CD4-positive, alpha-beta memory T cell (primary cell): ENCODE measurements around the gene BICC1. TPM values are rescaled to one million over a fixed set of nuclear protein-coding genes. Genes with fewer than 3 reads are reported as not detected.

ENCODE experiments used
- CTCF ChIA-PET: fragments of 350-600 bp; sonication (Branson Sonifier 250); formaldehyde crosslinking; loops from one replicate; lab custom pipeline; 2021; ENCODE audit warnings: inconsistent platforms; ENCODE audit not compliant: partially characterized antibody; lab: Charles Lee
- POLR2A ChIA-PET: fragments of 350-600 bp; sonication (Branson Sonifier 250); formaldehyde crosslinking; loops from one replicate; lab custom pipeline; 2021; ENCODE audit not compliant: partially characterized antibody; lab: Charles Lee
- DNase-seq, 5 donors: peaks; one replicate each; pipeline versions ENCODE4 v3.0.0 to v3.0.0-alpha.2; 2020 to 2022; ENCODE audit warnings: mixed read lengths in 1 of 5
- H3K27ac ChIP-seq: one replicate; pipeline ENCODE4 v1.7.0; 2013; ENCODE audit warnings: low read depth, low read length
- H3K27me3 ChIP-seq: 2 replicates; pipeline ENCODE4 v1.7.0; 2013; ENCODE audit warnings: mild to moderate bottlenecking, low read length, moderate library complexity; ENCODE audit not compliant: insufficient read depth
- H3K36me3 ChIP-seq: 2 replicates; pipeline ENCODE4 v1.7.0; 2013; ENCODE audit warnings: mild to moderate bottlenecking, low read length, moderate library complexity; ENCODE audit not compliant: insufficient read depth
- H3K4me1 ChIP-seq: 2 replicates; pipeline ENCODE4 v1.7.0; 2013; ENCODE audit warnings: mild to moderate bottlenecking, low read length, moderate library complexity; ENCODE audit not compliant: insufficient read depth
- H3K4me3 ChIP-seq, 2 donors: one replicate each; pipeline ENCODE4 v1.7.0; 2013; ENCODE audit warnings: low read length in 2 of 2, mild to moderate bottlenecking in 1 of 2
- H3K9me3 ChIP-seq, 2 donors: one replicate each; pipeline ENCODE4 v1.7.0; 2013; ENCODE audit warnings: low read length in 2 of 2, control low read depth in 1 of 2; ENCODE audit not compliant: control insufficient read depth in 1 of 2
- H3K27ac Mint-ChIP-seq, 7 donors: one replicate each; pipeline ENCODE4 v1.8.0; 2020 to 2021; ENCODE audit warnings: mixed read lengths in 7 of 7, mild to moderate bottlenecking in 6 of 7, inconsistent platforms in 3 of 7, moderate library complexity in 3 of 7
- H3K27me3 Mint-ChIP-seq, 2 donors: one replicate each; pipeline ENCODE4 v1.8.0; 2020 to 2021; ENCODE audit warnings: mixed read lengths in 2 of 2
- H3K36me3 Mint-ChIP-seq, 2 donors: one replicate each; pipeline ENCODE4 v1.8.0; 2020 to 2021; ENCODE audit warnings: mixed read lengths in 2 of 2, inconsistent platforms in 1 of 2, mild to moderate bottlenecking in 1 of 2
- H3K4me1 Mint-ChIP-seq, 4 donors: one replicate each; pipeline ENCODE4 v1.8.0; 2020 to 2021; ENCODE audit warnings: mixed read lengths in 4 of 4, mild to moderate bottlenecking in 1 of 4
- H3K4me3 Mint-ChIP-seq, 8 donors: one replicate each; pipeline ENCODE4 v1.8.0; 2020 to 2021; ENCODE audit warnings: mixed read lengths in 8 of 8, mild to moderate bottlenecking in 7 of 8, moderate library complexity in 6 of 8, inconsistent platforms in 3 of 8
- H3K9me3 Mint-ChIP-seq, 8 donors: one replicate each; pipeline ENCODE4 v1.8.0; 2020 to 2021; ENCODE audit warnings: mixed read lengths in 8 of 8, mild to moderate bottlenecking in 5 of 8, inconsistent platforms in 3 of 8, moderate library complexity in 1 of 8
- intact Hi-C: fragments of 100-400 bp; cut with micrococcal nuclease; formaldehyde crosslinking; loops from one replicate; pipeline ENCODE4 v1.15.1; 2023
- polyA plus RNA-seq, 2 donors: library from polyadenylated mRNA; unstranded; fragments of 300-500 nt; fragmentation: Illumina TruSeq; gene quantifications; one replicate each; pipeline ENCODE4 v1.2.3, GENCODE V29; 2021
- total RNA-seq, 2 experiments: library from RNA; stranded (reverse); gene quantifications; one replicate each; pipeline ENCODE4 v1.2.3, GENCODE V29; 2021

The BICC1 gene
- total and polyA plus RNA-seq, 4 experiments from 2014 or later, result not detected

GRCh38 chr10:58516671-58517070 lies 4.0 kb downstream of the BICC1 start:
- no peak for DNase-seq
- Mint-ChIP-seq H3K36me3 (no peaks in the 10 kb centered on the region), H3K4me3 (no peak overlapping the region), H3K27ac (no peak overlapping the region), H3K27me3 (peaks cover 34 to 39% of the 10 kb centered on the region in 2 donors), H3K9me3 (no peaks in the 10 kb centered on the region), H3K4me1 (peaks cover 6 to 15% (median 9%) of the 10 kb centered on the region in 4 donors)
- Histone ChIP-seq H3K4me3 (no peak overlapping the region), H3K27ac (no peak overlapping the region), H3K27me3 (no peaks in the 10 kb centered on the region), H3K36me3 (no peaks in the 10 kb centered on the region), H3K9me3 (no peaks in the 10 kb centered on the region), H3K4me1 (no peaks in the 10 kb centered on the region)
- ChIA-PET CTCF (no interaction called here), POLR2A (no interaction called here)
- intact Hi-C loops, result no loop called here

GRCh38 chr10:58517081-58517480 lies 4.4 kb downstream of the BICC1 start:
- intact Hi-C loops, result no loop called here
- no peaks in the 10 kb centered on the region for H3K36me3 ChIP-seq
- H3K9me3 ChIP-seq, result no peaks in the 10 kb centered on the region
- Mint-ChIP-seq H3K36me3 (no peaks in the 10 kb centered on the region), H3K27me3 (peaks cover 33 to 41% of the 10 kb centered on the region in 2 donors), H3K27ac (no peak overlapping the region), H3K9me3 (no peaks in the 10 kb centered on the region), H3K4me1 (peaks cover 6 to 14% (median 9%) of the 10 kb centered on the region in 4 donors), H3K4me3 (no peak overlapping the region)
- H3K27ac ChIP-seq, result no peak overlapping the region
- H3K27me3 ChIP-seq, result no peaks in the 10 kb centered on the region
- H3K4me1 ChIP-seq, result no peaks in the 10 kb centered on the region
- no peak overlapping the region for H3K4me3 ChIP-seq
- DNase-seq, result no peak
- CTCF ChIA-PET, result no interaction called here
- POLR2A ChIA-PET, result no interaction called here

- Histone ChIP-seq H3K36me3 (no peaks in the 10 kb centered on the region), H3K27ac (no peak overlapping the region), H3K9me3 (no peaks in the 10 kb centered on the region), H3K4me3 (no peak overlapping the region), H3K4me1 (no peaks in the 10 kb centered on the region), H3K27me3 (no peaks in the 10 kb centered on the region)
- Mint-ChIP-seq H3K27ac (no peak overlapping the region), H3K36me3 (no peaks in the 10 kb centered on the region), H3K9me3 (no peaks in the 10 kb centered on the region), H3K4me3 (no peak overlapping the region), H3K4me1 (peaks cover 2 to 9% (median 5%) of the 10 kb centered on the region in 4 donors), H3K27me3 (peaks cover 32 to 37% of the 10 kb centered on the region in 2 donors)
- intact Hi-C loops, result no loop called here
- POLR2A ChIA-PET, result no interaction called here
- CTCF ChIA-PET, result no interaction called here
- no peak for DNase-seq
These were observed 5.1 kb downstream of the BICC1 start for GRCh38 chr10:58517491-58518355.

GRCh38 chr10:58518775-58519174 lies 6.1 kb downstream of the BICC1 start:
- Mint-ChIP-seq H3K27me3 (peaks cover 30 to 34% of the 10 kb centered on the region in 2 donors), H3K4me3 (no peak overlapping the region)
- intact Hi-C loops, result no loop called here

GRCh38 chr10:58529077-58529728 lies 16.5 kb downstream of the BICC1 start:
- no peak for DNase-seq
- Histone ChIP-seq H3K36me3 (no peaks in the 10 kb centered on the region), H3K27ac (no peak overlapping the region), H3K27me3 (no peaks in the 10 kb centered on the region), H3K9me3 (no peaks in the 10 kb centered on the region), H3K4me3 (no peak overlapping the region), H3K4me1 (no peaks in the 10 kb centered on the region)
- ChIA-PET POLR2A (no interaction called here), CTCF (no interaction called here)
- Mint-ChIP-seq H3K9me3 (peaks cover 0 to 12% (median 3%) of the 10 kb centered on the region in 8 donors), H3K36me3 (no peaks in the 10 kb centered on the region), H3K4me3 (no peak overlapping the region), H3K27ac (no peak overlapping the region), H3K4me1 (no peaks in the 10 kb centered on the region), H3K27me3 (peaks cover 0 to 14% of the 10 kb centered on the region in 2 donors)
- intact Hi-C loops, result no loop called here

More at GRCh38 chr10:58518775-58519174, 6.1 kb downstream of the BICC1 start:
- Histone ChIP-seq H3K36me3 (no peaks in the 10 kb centered on the region), H3K4me1 (no peaks in the 10 kb centered on the region), H3K27ac (no peak overlapping the region), H3K9me3 (no peaks in the 10 kb centered on the region), H3K27me3 (no peaks in the 10 kb centered on the region), H3K4me3 (no peak overlapping the region)
- H3K27ac Mint-ChIP-seq, result no peak overlapping the region
- ChIA-PET CTCF (no interaction called here), POLR2A (no interaction called here)
- no peaks in the 10 kb centered on the region for H3K9me3 Mint-ChIP-seq
- peaks cover 0 to 6% (median 2%) of the 10 kb centered on the region in 4 donors for H3K4me1 Mint-ChIP-seq
- no peak for DNase-seq
- H3K36me3 Mint-ChIP-seq, result no peaks in the 10 kb centered on the region

GRCh38 chr10:58531084-58531695 lies 18.5 kb downstream of the BICC1 start:
- ChIA-PET POLR2A (no interaction called here), CTCF (no interaction called here)
- peaks cover 0 to 18% of the 10 kb centered on the region in 2 donors for H3K27me3 Mint-ChIP-seq
- peak; percentile 13 to 40 (median 35) for DNase-seq
- no peaks in the 10 kb centered on the region for H3K4me1 ChIP-seq
- no peaks in the 10 kb centered on the region for H3K9me3 ChIP-seq
- H3K36me3 Mint-ChIP-seq, result no peaks in the 10 kb centered on the region
- H3K27me3 ChIP-seq, result no peaks in the 10 kb centered on the region
- no peak overlapping the region for H3K27ac Mint-ChIP-seq
- no peak overlapping the region for H3K4me3 ChIP-seq
- intact Hi-C loops, result loop anchor here (5.0 kb wide), 1 partner anchor 234 kb away; no protein-coding TSS in a partner anchor
- no peak overlapping the region for H3K27ac ChIP-seq
- no peaks in the 10 kb centered on the region for H3K4me1 Mint-ChIP-seq
- no peak overlapping the region for H3K4me3 Mint-ChIP-seq
- no peaks in the 10 kb centered on the region for H3K36me3 ChIP-seq
- H3K9me3 Mint-ChIP-seq, result peaks cover 0 to 27% (median 15%) of the 10 kb centered on the region in 8 donors

- Mint-ChIP-seq H3K27me3 (peaks cover 0 to 20% of the 10 kb centered on the region in 2 donors), H3K4me3 (no peak overlapping the region), H3K4me1 (no peaks in the 10 kb centered on the region), H3K36me3 (no peaks in the 10 kb centered on the region), H3K9me3 (peaks cover 0 to 25% (median 19%) of the 10 kb centered on the region in 8 donors), H3K27ac (no peak overlapping the region)
- CTCF ChIA-PET, result no interaction called here
- no peaks in the 10 kb centered on the region for H3K4me1 ChIP-seq
- POLR2A ChIA-PET, result no interaction called here
- H3K27ac ChIP-seq, result no peak overlapping the region
- H3K36me3 ChIP-seq, result no peaks in the 10 kb centered on the region
- DNase-seq, result no peak
- H3K9me3 ChIP-seq, result no peaks in the 10 kb centered on the region
- no peaks in the 10 kb centered on the region for H3K27me3 ChIP-seq
- H3K4me3 ChIP-seq, result no peak overlapping the region
- intact Hi-C loops, result no loop called here
These were observed 22.6 kb downstream of the BICC1 start for GRCh38 chr10:58535311-58535710.
